Activated naive CD8-positive, alpha-beta T cell treated with anti-CD3 and anti-CD28 coated beads, Interleukin-2, amount 10 ng/mL, durations not matched to agents 7 days and 5 days (primary cell): ENCODE data around the gene SSNA1. TPM values are rescaled to one million over a fixed set of nuclear protein-coding genes. Genes with fewer than 3 reads are reported as not detected.

Source experiments
- ATAC-seq: fragments of 150-1000 bp; cut with Tn5 transposase; one replicate; pipeline ENCODE4 v1.10.0; 2021; ENCODE audit warnings: low read depth, moderate library complexity
- POLR2A ChIA-PET: fragments of 350-600 bp; sonication (Branson Sonifier 250); formaldehyde crosslinking; loops from one replicate; lab custom pipeline; 2021; ENCODE audit warnings: antibody characterized with exemption; lab: Charles Lee
- DNase-seq: peaks from one replicate; pipeline ENCODE4 v3.0.0; 2021
- H3K27ac Mint-ChIP-seq: one replicate; pipeline ENCODE4 v1.8.0; 2022; ENCODE audit warnings: mild to moderate bottlenecking, mixed read lengths
- H3K27me3 Mint-ChIP-seq: one replicate; pipeline ENCODE4 v1.8.0; 2022; ENCODE audit warnings: mild to moderate bottlenecking, moderate library complexity, mixed read lengths
- H3K36me3 Mint-ChIP-seq: one replicate; pipeline ENCODE4 v1.8.0; 2021; ENCODE audit warnings: mild to moderate bottlenecking, mixed read lengths
- H3K4me1 Mint-ChIP-seq: one replicate; pipeline ENCODE4 v1.8.0; 2021; ENCODE audit warnings: mixed read lengths
- H3K4me3 Mint-ChIP-seq: one replicate; pipeline ENCODE4 v1.8.0; 2022; ENCODE audit warnings: mild to moderate bottlenecking, moderate library complexity, mixed read lengths
- H3K9me3 Mint-ChIP-seq: one replicate; pipeline ENCODE4 v1.8.0; 2021; ENCODE audit warnings: mixed read lengths
- total RNA-seq, 2 experiments: library from RNA; stranded (reverse); gene quantifications; one replicate each; pipeline ENCODE4 v1.2.3, GENCODE V29; 2021

The SSNA1 gene
- total RNA-seq, 2 experiments from 2014 or later = 62.4 to 65.2 TPM

- no peaks in the 10 kb centered on the region for H3K9me3 Mint-ChIP-seq
These were observed 1.1 kb upstream of the SSNA1 start for GRCh38 chr9:137187386-137187785.

GRCh38 chr9:137188086-137188489 is 388 bp upstream of the SSNA1 start:
- Mint-ChIP-seq H3K4me1 (peaks cover 16% of the 10 kb centered on the region), H3K9me3 (no peaks in the 10 kb centered on the region), H3K27me3 (no peaks in the 10 kb centered on the region), H3K36me3 (peaks cover 3% of the 10 kb centered on the region), H3K4me3 (peak overlapping the region; percentile 91), H3K27ac (peak overlapping the region; percentile 92)
- no peak for DNase-seq
- POLR2A ChIA-PET = interaction anchor here (0.8 to 3.7 kb wide), 13 partner anchors 14 to 118 kb away, joined by 3 to 42 read pairs (median 11); partner anchors contain the start of genes DPP7, NDOR1, RNF208 and SAPCD2
- peak; percentile 7 for ATAC-seq

More at GRCh38 chr9:137187386-137187785, 1.1 kb upstream of the SSNA1 start:
- peaks cover 3% of the 10 kb centered on the region for H3K36me3 Mint-ChIP-seq
- POLR2A ChIA-PET = interaction anchor here (0.8 to 3.7 kb wide), 11 partner anchors 14 to 117 kb away, joined by 3 to 42 read pairs (median 11); partner anchors contain the start of genes DPP7, NDOR1, RNF208 and SAPCD2
- H3K4me3 Mint-ChIP-seq = peak overlapping the region; percentile 91
- no peaks in the 10 kb centered on the region for H3K27me3 Mint-ChIP-seq
- ATAC-seq (no peak), DNase-seq (no peak)
- H3K27ac Mint-ChIP-seq = peak overlapping the region; percentile 92
- peaks cover 16% of the 10 kb centered on the region for H3K4me1 Mint-ChIP-seq

- H3K36me3 Mint-ChIP-seq = peaks cover 2% of the 10 kb centered on the region
- H3K4me1 Mint-ChIP-seq = peaks cover 16% of the 10 kb centered on the region
- no peaks in the 10 kb centered on the region for H3K27me3 Mint-ChIP-seq
- DNase-seq (no peak), ATAC-seq (no peak)
- peak overlapping the region; percentile 94 for H3K4me3 Mint-ChIP-seq
- no peaks in the 10 kb centered on the region for H3K9me3 Mint-ChIP-seq
- POLR2A ChIA-PET = interaction anchor here (0.9 to 3.7 kb wide), 19 partner anchors 10 to 212 kb away, joined by 3 to 42 read pairs (median 8); partner anchors contain the start of genes DPP7, NDOR1, NELFB and RNF208
- H3K27ac Mint-ChIP-seq = peak overlapping the region; percentile 95
These were observed 1.1 kb downstream of the SSNA1 start for GRCh38 chr9:137189297-137190295.

- Mint-ChIP-seq H3K9me3 (no peaks in the 10 kb centered on the region), H3K4me1 (peaks cover 16% of the 10 kb centered on the region), H3K27ac (peak overlapping the region; percentile 67), H3K36me3 (peaks cover 2% of the 10 kb centered on the region), H3K27me3 (no peaks in the 10 kb centered on the region), H3K4me3 (peak overlapping the region; percentile 94)
- POLR2A ChIA-PET = interaction anchor here (1.7 to 3.4 kb wide), 5 partner anchors 11 to 76 kb away, joined by 4 to 42 read pairs (median 11); partner anchors contain the start of genes DPP7, NELFB, RNF208 and TPRN
- ATAC-seq = no peak
- no peak for DNase-seq
These were observed 1.9 kb downstream of the SSNA1 start for GRCh38 chr9:137190315-137190856.

GRCh38 chr9:137191245-137191644 is 2.8 kb downstream of the SSNA1 start:
- Mint-ChIP-seq H3K27ac (peak overlapping the region; percentile 67), H3K27me3 (no peaks in the 10 kb centered on the region), H3K4me3 (no peak overlapping the region), H3K36me3 (peaks cover 2% of the 10 kb centered on the region), H3K4me1 (peaks cover 16% of the 10 kb centered on the region), H3K9me3 (no peaks in the 10 kb centered on the region)
- POLR2A ChIA-PET = interaction anchor here (1.4 kb wide), 1 partner anchor 9 kb away, joined by 5 read pairs; the partner anchor contains the start of gene TPRN
- DNase-seq (no peak), ATAC-seq (no peak)

GRCh38 chr9:137191691-137192447 is 3.4 kb downstream of the SSNA1 start:
- H3K27ac Mint-ChIP-seq = no peak overlapping the region
- no peak overlapping the region for H3K4me3 Mint-ChIP-seq
- H3K36me3 Mint-ChIP-seq = peaks cover 2% of the 10 kb centered on the region
- no peaks in the 10 kb centered on the region for H3K27me3 Mint-ChIP-seq
- ATAC-seq (no peak), DNase-seq (no peak)
- POLR2A ChIA-PET = interaction anchor here (1.4 kb wide), 1 partner anchor 9 kb away, joined by 5 read pairs; the partner anchor contains the start of gene TPRN
- H3K4me1 Mint-ChIP-seq = peaks cover 14% of the 10 kb centered on the region
- no peaks in the 10 kb centered on the region for H3K9me3 Mint-ChIP-seq

GRCh38 chr9:137192448-137192780 is 3.9 kb downstream of the SSNA1 start:
- Mint-ChIP-seq H3K4me1 (peaks cover 10% of the 10 kb centered on the region), H3K27me3 (no peaks in the 10 kb centered on the region), H3K27ac (no peak overlapping the region), H3K4me3 (no peak overlapping the region), H3K36me3 (peaks cover 2% of the 10 kb centered on the region), H3K9me3 (no peaks in the 10 kb centered on the region)
- no peak for ATAC-seq
- POLR2A ChIA-PET = interaction anchor here (1.4 kb wide), 1 partner anchor 8 kb away, joined by 5 read pairs; the partner anchor contains the start of gene TPRN
- no peak for DNase-seq

- Mint-ChIP-seq H3K36me3 (peaks cover 2% of the 10 kb centered on the region), H3K9me3 (no peaks in the 10 kb centered on the region), H3K4me1 (peaks cover 7% of the 10 kb centered on the region), H3K27me3 (no peaks in the 10 kb centered on the region), H3K27ac (no peak overlapping the region), H3K4me3 (no peak overlapping the region)
- POLR2A ChIA-PET = interaction anchor here (0.6 to 1.4 kb wide), 2 partner anchors 8 to 492 kb away, joined by 3 to 5 read pairs; partner anchors contain the start of gene TPRN
- DNase-seq (no peak), ATAC-seq (no peak)
These were observed 4.4 kb downstream of the SSNA1 start for GRCh38 chr9:137192859-137193258.

- ATAC-seq (no peak), DNase-seq (no peak)
- Mint-ChIP-seq H3K27me3 (no peaks in the 10 kb centered on the region), H3K4me1 (peaks cover 7% of the 10 kb centered on the region), H3K4me3 (no peak overlapping the region), H3K9me3 (no peaks in the 10 kb centered on the region), H3K27ac (no peak overlapping the region), H3K36me3 (peaks cover 2% of the 10 kb centered on the region)
- POLR2A ChIA-PET = interaction anchor here (0.6 kb wide), 1 partner anchor 493 kb away, joined by 3 read pairs; no protein-coding TSS in a partner anchor
These were observed 5.3 kb downstream of the SSNA1 start for GRCh38 chr9:137193771-137194170.

- ATAC-seq = no peak
- peaks cover 3% of the 10 kb centered on the region for H3K4me1 Mint-ChIP-seq
- no peak overlapping the region for H3K27ac Mint-ChIP-seq
- H3K4me3 Mint-ChIP-seq = no peak overlapping the region
- no peak for DNase-seq
- H3K36me3 Mint-ChIP-seq = no peaks in the 10 kb centered on the region
- POLR2A ChIA-PET = interaction anchor here (2.0 kb wide), 1 partner anchor 47 kb away, joined by 7 read pairs; the partner anchor contains the start of gene TUBB4B
- H3K27me3 Mint-ChIP-seq = no peaks in the 10 kb centered on the region
- H3K9me3 Mint-ChIP-seq = no peaks in the 10 kb centered on the region
These were observed 5.9 kb downstream of the SSNA1 start for GRCh38 chr9:137194388-137194787.

GRCh38 chr9:137194909-137195308 is 6.4 kb downstream of the SSNA1 start:
- POLR2A ChIA-PET = interaction anchor here (0.7 to 2.0 kb wide), 2 partner anchors 10 to 46 kb away, joined by 5 to 7 read pairs; partner anchors contain the start of genes NDOR1, TMEM203 and TUBB4B
- H3K4me1 Mint-ChIP-seq = peaks cover 2% of the 10 kb centered on the region
- no peak overlapping the region for H3K27ac Mint-ChIP-seq
- H3K9me3 Mint-ChIP-seq = no peaks in the 10 kb centered on the region
- ATAC-seq (no peak), DNase-seq (no peak)
- H3K27me3 Mint-ChIP-seq = no peaks in the 10 kb centered on the region
- H3K4me3 Mint-ChIP-seq = no peak overlapping the region
- no peaks in the 10 kb centered on the region for H3K36me3 Mint-ChIP-seq

GRCh38 chr9:137195525-137196220 is 7.2 kb downstream of the SSNA1 start:
- Mint-ChIP-seq H3K36me3 (no peaks in the 10 kb centered on the region), H3K27ac (peak overlapping the region; percentile 25), H3K9me3 (no peaks in the 10 kb centered on the region), H3K4me1 (peaks cover 2% of the 10 kb centered on the region), H3K4me3 (no peak overlapping the region), H3K27me3 (no peaks in the 10 kb centered on the region)
- POLR2A ChIA-PET = interaction anchor here (0.7 to 2.0 kb wide), 3 partner anchors 10 to 58 kb away, joined by 3 to 7 read pairs (median 5); partner anchors contain the start of genes NDOR1, TMEM203 and TUBB4B
- DNase-seq (no peak), ATAC-seq (no peak)
